GM10266 (cell line): ENCODE data around the gene OSGEPL1.

ENCODE experiments used
- DNase-seq: peaks from one replicate; pipeline ENCODE4 v3.0.0; 2012; ENCODE audit errors: extremely low spot score
- CTCF ChIP-seq: IDR thresholded peaks from 2 replicates; pipeline ENCODE4 v1.5.1; 2012; ENCODE audit warnings: mild to moderate bottlenecking, low read depth; ENCODE audit not compliant: control insufficient read depth, insufficient read depth; ENCODE audit errors: missing control alignments

OSGEPL1 gene, protein sequence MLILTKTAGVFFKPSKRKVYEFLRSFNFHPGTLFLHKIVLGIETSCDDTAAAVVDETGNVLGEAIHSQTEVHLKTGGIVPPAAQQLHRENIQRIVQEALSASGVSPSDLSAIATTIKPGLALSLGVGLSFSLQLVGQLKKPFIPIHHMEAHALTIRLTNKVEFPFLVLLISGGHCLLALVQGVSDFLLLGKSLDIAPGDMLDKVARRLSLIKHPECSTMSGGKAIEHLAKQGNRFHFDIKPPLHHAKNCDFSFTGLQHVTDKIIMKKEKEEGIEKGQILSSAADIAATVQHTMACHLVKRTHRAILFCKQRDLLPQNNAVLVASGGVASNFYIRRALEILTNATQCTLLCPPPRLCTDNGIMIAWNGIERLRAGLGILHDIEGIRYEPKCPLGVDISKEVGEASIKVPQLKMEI

DNA sequence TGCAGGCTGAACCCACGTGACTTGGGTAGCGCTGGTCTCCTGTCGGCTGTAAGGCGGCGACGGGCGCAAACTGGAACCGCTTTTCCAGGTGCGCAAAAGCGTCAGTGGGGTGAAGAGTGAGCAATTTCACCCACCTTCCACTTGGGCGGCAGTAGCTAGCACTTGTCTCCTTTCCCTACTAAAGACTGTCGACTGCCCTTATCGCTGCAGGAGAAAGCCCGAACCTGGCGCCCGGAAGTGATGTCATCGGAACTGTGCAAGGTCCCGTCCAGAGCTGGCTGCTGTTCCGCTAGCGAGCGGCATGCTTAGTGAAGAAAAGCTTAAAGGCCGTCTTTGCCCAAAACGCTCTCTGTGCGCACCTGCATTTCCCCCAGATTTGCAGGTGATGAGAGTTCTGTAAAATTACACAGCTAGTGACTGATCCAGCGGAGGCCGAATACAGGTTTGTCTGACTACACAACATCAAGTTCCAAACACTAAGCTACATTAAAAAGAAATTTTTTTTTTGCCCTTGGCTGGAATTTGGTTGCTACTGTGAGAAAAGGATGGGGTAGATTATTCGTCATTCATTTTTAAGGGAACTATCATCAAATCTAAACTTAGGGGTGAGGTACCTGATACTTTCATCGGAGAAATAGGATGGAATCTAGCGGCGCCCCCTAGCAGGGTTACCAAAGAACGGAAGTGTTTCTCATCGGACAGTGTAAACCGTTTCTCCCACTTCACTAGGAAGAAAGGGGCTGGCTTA lies at the start of gene OSGEPL1:
Gene OSGEPL1 (minus strand): TSS at position 242 of the 748 bp plus-strand sequence. CDS start 1,152 bp downstream, outside the sequence.
- peak; percentile 80 for DNase-seq
- peak; percentile 67 for TF ChIP-seq CTCF

GRCh38 chr2:189803431-189803830 lies 40.8 kb upstream of the OSGEPL1 start:
- TF ChIP-seq CTCF: no peak
- DNase-seq: no peak

DNA sequence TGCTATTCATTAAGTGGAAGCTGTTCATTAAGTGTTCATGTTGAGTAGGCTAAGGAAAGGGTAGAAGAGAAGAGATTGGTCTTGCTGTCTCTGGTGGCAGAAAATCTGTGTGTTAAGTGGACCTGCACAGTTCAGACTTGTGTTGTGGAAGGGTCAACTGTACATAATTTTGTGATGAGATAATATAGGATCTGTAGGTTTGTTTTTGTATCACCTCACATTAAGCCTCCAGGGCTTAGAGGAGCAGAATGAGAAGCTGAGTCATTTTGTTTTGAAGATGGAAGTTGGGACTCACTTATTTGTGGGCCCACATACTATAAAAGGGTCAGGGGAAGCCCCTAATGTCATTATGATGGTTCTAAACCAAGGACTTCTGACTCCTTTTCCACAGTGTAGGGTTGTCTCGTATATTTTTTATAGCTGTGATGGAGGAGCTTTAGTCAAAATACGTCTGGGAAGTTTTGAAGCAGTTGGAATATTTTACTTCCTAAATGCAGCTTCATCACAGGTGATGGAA lies 39.9 kb upstream of the OSGEPL1 start:
- DNase-seq: no peak
- TF ChIP-seq CTCF: no peak

DNA sequence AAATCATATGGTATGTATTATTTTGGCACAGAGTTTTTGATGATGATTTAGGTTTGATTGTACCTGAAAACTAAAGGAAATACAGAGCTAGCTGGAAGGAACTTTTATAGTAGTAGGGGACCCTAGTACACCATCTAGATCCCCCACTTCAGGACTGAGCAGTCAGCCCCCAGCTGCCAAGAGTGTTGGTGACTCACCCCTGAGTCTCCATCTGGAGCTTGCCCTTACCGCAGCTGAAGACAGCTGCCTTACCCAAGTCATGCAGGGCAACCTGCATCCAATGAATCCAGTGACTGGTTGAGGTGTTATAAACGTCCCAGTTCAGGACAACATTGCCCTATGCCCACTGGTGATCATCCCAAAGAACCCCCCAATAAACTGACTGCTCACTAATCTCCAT lies 36.9 kb upstream of the OSGEPL1 start:
- TF ChIP-seq CTCF: no peak
- DNase-seq: no peak

GRCh38 chr2:189799030-189799331 lies 36.4 kb upstream of the OSGEPL1 start:
- no peak for TF ChIP-seq CTCF
- no peak for DNase-seq

DNA sequence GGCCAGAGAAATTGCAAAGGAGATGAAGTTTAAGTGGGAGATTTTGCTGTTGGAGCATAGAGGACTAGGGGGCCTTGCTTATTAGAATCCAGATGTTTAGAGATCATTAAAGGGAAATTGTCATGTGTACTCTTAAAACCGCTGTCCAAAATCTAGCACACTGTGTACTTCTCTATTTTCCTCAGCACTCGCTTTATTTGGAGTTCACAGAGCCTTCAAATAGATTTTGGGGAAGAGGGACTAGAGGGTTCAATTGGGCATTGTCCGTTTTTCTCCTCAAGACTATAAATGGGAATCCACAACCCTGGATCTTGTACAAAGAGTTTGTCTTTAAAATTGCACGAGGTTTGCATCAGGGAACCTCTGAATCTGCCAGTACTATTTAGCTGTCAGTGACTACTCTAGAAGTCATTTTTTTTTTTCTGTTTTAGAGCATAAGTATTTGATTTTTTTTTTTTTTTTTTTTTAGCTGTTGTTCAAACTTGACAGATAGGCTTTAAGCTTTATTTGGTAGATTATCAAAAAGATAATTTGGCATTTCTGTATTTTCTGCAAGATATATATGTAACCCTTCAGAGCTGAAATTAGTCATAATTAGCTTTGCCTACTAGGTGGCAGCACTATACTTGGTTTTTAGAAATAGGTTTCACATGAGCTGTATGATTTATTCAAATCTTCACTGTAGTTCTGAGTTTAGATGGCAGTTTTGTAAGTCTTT lies 35.9 kb upstream of the OSGEPL1 start:
- DNase-seq: peak; percentile 31
- peak; percentile 56 for TF ChIP-seq CTCF
